Measurements from ENCODE around the gene ARL6IP1.
"Not testable (repeated sequence)": the region's sequence is repeated elsewhere in the genome, so short reads cannot be mapped to it uniquely, and the experiment has no call there.

Gene ARL6IP1

DNA sequence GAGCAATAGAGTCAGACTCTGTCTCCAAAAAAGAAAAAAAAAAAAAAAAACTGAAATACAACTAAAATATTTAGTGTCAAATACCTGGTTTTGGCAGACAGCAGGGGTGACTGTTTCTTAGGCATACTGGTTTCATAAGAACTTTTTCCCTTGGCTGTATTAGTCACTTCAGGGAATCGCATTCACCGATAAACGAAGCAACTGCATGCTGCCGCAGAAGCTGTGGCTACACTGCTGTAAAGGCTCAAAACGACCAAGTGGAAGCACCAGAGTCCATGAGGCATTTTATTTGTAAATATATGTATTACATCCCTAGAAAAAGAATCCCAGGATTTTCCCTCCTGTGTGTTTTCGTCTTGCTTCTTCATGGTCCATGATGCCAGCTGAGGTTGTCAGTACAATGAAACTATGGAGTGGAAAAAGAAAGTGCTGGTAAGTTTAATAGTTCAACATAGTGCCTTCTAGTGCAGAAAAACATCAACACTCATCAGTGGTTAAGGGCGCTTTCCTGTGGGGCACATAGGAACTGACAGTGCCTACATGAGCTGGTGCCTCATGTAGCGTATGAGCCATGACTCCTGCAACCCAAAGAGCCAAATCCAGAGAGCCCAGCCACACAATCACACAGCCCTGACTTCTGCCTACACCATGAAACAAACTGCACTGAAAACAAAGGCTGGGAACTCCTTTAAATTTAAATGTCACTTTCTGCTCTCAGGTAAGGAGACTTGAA, 18.5 kb downstream of the ARL6IP1 start:
- Histone ChIP-seq H3K4me1 (ENCODE audit: insufficient read depth, low read length, poor library complexity, severe bottlenecking) (peaks cover 41% of the 10 kb centered on the region), H3K36me3 (ENCODE audit: insufficient read depth, low read length) (peaks cover 55% of the 10 kb centered on the region), H3K27me3 (ENCODE audit: insufficient read depth, low read length, poor library complexity, severe bottlenecking) (no peaks in the 10 kb centered on the region), H3F3A (ENCODE audit: low read depth) (no peaks in the 10 kb centered on the region), H3K79me2 (ENCODE audit: insufficient read depth, low read length) (peaks cover 57% of the 10 kb centered on the region), H3K9me3 (ENCODE audit: insufficient read depth, low read depth, low read length) (no peaks in the 10 kb centered on the region), H3K4me2 (ENCODE audit: low read depth, low read length, poor library complexity, severe bottlenecking) (peak overlapping the region; percentile 95), H4K20me1 (ENCODE audit: insufficient read depth, low read length, poor library complexity, severe bottlenecking) (peaks cover 55% of the 10 kb centered on the region), H3K4me3 (ENCODE audit: low read length, poor library complexity, severe bottlenecking) (no peak overlapping the region), H3K9me2 (replicated peaks; ENCODE audit: low read depth, low read length) (no peaks in the 10 kb centered on the region), H3K9ac (ENCODE audit: low read depth, low read length, poor library complexity, severe bottlenecking) (no peak overlapping the region), H2AFZ (ENCODE audit: low read length) (no peak overlapping the region)
- TF ChIP-seq, protein P1, sequence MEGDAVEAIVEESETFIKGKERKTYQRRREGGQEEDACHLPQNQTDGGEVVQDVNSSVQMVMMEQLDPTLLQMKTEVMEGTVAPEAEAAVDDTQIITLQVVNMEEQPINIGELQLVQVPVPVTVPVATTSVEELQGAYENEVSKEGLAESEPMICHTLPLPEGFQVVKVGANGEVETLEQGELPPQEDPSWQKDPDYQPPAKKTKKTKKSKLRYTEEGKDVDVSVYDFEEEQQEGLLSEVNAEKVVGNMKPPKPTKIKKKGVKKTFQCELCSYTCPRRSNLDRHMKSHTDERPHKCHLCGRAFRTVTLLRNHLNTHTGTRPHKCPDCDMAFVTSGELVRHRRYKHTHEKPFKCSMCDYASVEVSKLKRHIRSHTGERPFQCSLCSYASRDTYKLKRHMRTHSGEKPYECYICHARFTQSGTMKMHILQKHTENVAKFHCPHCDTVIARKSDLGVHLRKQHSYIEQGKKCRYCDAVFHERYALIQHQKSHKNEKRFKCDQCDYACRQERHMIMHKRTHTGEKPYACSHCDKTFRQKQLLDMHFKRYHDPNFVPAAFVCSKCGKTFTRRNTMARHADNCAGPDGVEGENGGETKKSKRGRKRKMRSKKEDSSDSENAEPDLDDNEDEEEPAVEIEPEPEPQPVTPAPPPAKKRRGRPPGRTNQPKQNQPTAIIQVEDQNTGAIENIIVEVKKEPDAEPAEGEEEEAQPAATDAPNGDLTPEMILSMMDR (conservative IDR thresholded peaks at IDR 0.05; ENCODE audit: low read length), result no peak
- TF ChIP-seq EZH2phosphoT487 (IDR thresholded peaks at IDR 0.05; ENCODE audit: borderline replicate concordance), result no peak

DNA sequence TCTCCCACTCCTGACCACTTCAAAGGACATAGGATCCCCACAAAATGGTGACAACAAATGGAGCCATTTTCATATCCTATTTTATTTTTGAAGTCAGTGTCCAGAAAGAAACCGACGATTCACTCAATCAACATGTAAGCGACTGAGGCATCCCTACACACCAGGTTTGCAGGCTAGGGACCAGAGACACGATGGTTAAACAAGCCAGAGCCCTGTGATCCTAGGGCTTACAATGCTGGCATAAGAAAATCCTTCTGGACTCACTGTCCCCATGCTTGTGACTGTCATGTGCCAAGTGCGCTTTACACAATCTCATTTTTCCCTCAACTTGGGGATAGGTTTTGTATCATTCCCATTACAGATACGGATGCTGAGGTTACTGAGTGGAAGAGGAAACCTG, 20.1 kb downstream of the ARL6IP1 start:
- H3K9me3 ChIP-seq (ENCODE audit: insufficient read depth, low read depth, low read length); H3K4me2 ChIP-seq (ENCODE audit: low read depth, low read length, poor library complexity, severe bottlenecking); H3K27me3 ChIP-seq (ENCODE audit: insufficient read depth, low read length, poor library complexity, severe bottlenecking); H3K9ac ChIP-seq (ENCODE audit: low read depth, low read length, poor library complexity, severe bottlenecking); H3K9me2 ChIP-seq (replicated peaks; ENCODE audit: low read depth, low read length); H3F3A ChIP-seq (ENCODE audit: low read depth); H3K4me3 ChIP-seq (ENCODE audit: low read length, poor library complexity, severe bottlenecking); H2AFZ ChIP-seq (ENCODE audit: low read length): not testable (repeated sequence)
- peaks cover 38% of the 10 kb centered on the region for H4K20me1 ChIP-seq (ENCODE audit: insufficient read depth, low read length, poor library complexity, severe bottlenecking)
- H3K36me3 ChIP-seq (ENCODE audit: insufficient read depth, low read length), result peaks cover 40% of the 10 kb centered on the region; the same call in 1 of the 2 replicates
- peaks cover 40% of the 10 kb centered on the region for H3K79me2 ChIP-seq (ENCODE audit: insufficient read depth, low read length)
- H3K4me1 ChIP-seq (ENCODE audit: insufficient read depth, low read length, poor library complexity, severe bottlenecking), result peaks cover 28% of the 10 kb centered on the region

- H3K9me2 ChIP-seq (replicated peaks; ENCODE audit: low read depth, low read length); H3F3A ChIP-seq (ENCODE audit: low read depth); H3K4me2 ChIP-seq (ENCODE audit: low read depth, low read length, poor library complexity, severe bottlenecking); H2AFZ ChIP-seq (ENCODE audit: low read length); H3K4me3 ChIP-seq (ENCODE audit: low read length, poor library complexity, severe bottlenecking); H3K27me3 ChIP-seq (ENCODE audit: insufficient read depth, low read length, poor library complexity, severe bottlenecking); H3K9ac ChIP-seq (ENCODE audit: low read depth, low read length, poor library complexity, severe bottlenecking); H3K9me3 ChIP-seq (ENCODE audit: insufficient read depth, low read depth, low read length): not testable (repeated sequence)
- H3K36me3 ChIP-seq (ENCODE audit: insufficient read depth, low read length), result peaks cover 33% of the 10 kb centered on the region; the same call in 1 of the 2 replicates
- peaks cover 31% of the 10 kb centered on the region for H4K20me1 ChIP-seq (ENCODE audit: insufficient read depth, low read length, poor library complexity, severe bottlenecking)
- peaks cover 24% of the 10 kb centered on the region for H3K4me1 ChIP-seq (ENCODE audit: insufficient read depth, low read length, poor library complexity, severe bottlenecking)
- peaks cover 33% of the 10 kb centered on the region for H3K79me2 ChIP-seq (ENCODE audit: insufficient read depth, low read length)
Observed at GRCh38 chr16:18780460-18781026, 20.8 kb downstream of the ARL6IP1 start.

DNA sequence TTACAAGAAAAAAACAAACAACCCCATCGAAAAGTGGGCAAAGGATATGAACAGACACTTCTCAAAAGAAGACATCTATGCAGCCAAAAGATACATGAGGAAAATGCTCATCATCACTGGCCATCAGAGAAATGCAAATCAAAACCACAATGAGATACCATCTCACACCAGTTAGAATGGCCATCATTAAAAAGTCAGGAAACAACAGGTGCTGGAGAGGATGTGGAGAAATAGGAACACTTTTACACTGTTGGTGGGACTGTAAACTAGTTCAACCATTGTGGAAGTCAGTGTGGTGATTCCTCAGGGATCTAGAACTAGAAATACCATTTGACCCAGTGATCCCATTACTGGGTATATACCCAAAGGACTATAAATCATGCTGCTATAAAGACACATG, 23.7 kb downstream of the ARL6IP1 start:
- H3K4me3 ChIP-seq (ENCODE audit: low read length, poor library complexity, severe bottlenecking); H3K36me3 ChIP-seq (ENCODE audit: insufficient read depth, low read length); H3K4me1 ChIP-seq (ENCODE audit: insufficient read depth, low read length, poor library complexity, severe bottlenecking); H3K9ac ChIP-seq (ENCODE audit: low read depth, low read length, poor library complexity, severe bottlenecking); H3K4me2 ChIP-seq (ENCODE audit: low read depth, low read length, poor library complexity, severe bottlenecking); H2AFZ ChIP-seq (ENCODE audit: low read length); H3K79me2 ChIP-seq (ENCODE audit: insufficient read depth, low read length); H3K27me3 ChIP-seq (ENCODE audit: insufficient read depth, low read length, poor library complexity, severe bottlenecking); H3F3A ChIP-seq (ENCODE audit: low read depth); H3K9me3 ChIP-seq (ENCODE audit: insufficient read depth, low read depth, low read length); H4K20me1 ChIP-seq (ENCODE audit: insufficient read depth, low read length, poor library complexity, severe bottlenecking); H3K9me2 ChIP-seq (replicated peaks; ENCODE audit: low read depth, low read length): not testable (repeated sequence)

DNA sequence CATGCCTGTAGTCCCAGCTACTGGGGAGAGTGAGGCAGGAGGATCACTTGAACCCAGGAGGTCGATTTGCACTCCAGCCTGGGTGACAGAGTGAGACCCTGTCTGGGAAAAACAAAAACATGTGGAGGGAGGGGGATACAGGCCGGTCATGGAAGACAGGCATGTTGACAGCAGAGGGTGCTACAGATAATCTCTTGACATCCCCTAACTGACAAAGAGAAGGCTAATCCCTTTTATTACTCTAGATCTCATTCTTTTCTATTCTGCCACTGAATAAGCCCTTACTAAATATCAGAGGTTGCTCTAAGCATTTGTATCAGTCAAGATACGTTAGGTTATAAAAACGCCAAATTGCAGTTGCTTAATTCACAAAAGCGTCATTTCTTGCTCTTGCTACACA, 25.0 kb downstream of the ARL6IP1 start:
- not testable (repeated sequence) for H4K20me1 ChIP-seq (ENCODE audit: insufficient read depth, low read length, poor library complexity, severe bottlenecking); H3K4me1 ChIP-seq (ENCODE audit: insufficient read depth, low read length, poor library complexity, severe bottlenecking); H3K27me3 ChIP-seq (ENCODE audit: insufficient read depth, low read length, poor library complexity, severe bottlenecking); H3K4me3 ChIP-seq (ENCODE audit: low read length, poor library complexity, severe bottlenecking); H3F3A ChIP-seq (ENCODE audit: low read depth); H3K36me3 ChIP-seq (ENCODE audit: insufficient read depth, low read length); H2AFZ ChIP-seq (ENCODE audit: low read length); H3K79me2 ChIP-seq (ENCODE audit: insufficient read depth, low read length); H3K9me3 ChIP-seq (ENCODE audit: insufficient read depth, low read depth, low read length); H3K9me2 ChIP-seq (replicated peaks; ENCODE audit: low read depth, low read length); H3K9ac ChIP-seq (ENCODE audit: low read depth, low read length, poor library complexity, severe bottlenecking); H3K4me2 ChIP-seq (ENCODE audit: low read depth, low read length, poor library complexity, severe bottlenecking)

- not testable (repeated sequence) for H3K4me2 ChIP-seq (ENCODE audit: low read depth, low read length, poor library complexity, severe bottlenecking); H3K9ac ChIP-seq (ENCODE audit: low read depth, low read length, poor library complexity, severe bottlenecking); H3K4me3 ChIP-seq (ENCODE audit: low read length, poor library complexity, severe bottlenecking); H3K36me3 ChIP-seq (ENCODE audit: insufficient read depth, low read length); H3K4me1 ChIP-seq (ENCODE audit: insufficient read depth, low read length, poor library complexity, severe bottlenecking); H3K9me3 ChIP-seq (ENCODE audit: insufficient read depth, low read depth, low read length); H3K27me3 ChIP-seq (ENCODE audit: insufficient read depth, low read length, poor library complexity, severe bottlenecking); H3K9me2 ChIP-seq (replicated peaks; ENCODE audit: low read depth, low read length); H4K20me1 ChIP-seq (ENCODE audit: insufficient read depth, low read length, poor library complexity, severe bottlenecking); H3K79me2 ChIP-seq (ENCODE audit: insufficient read depth, low read length); H3F3A ChIP-seq (ENCODE audit: low read depth); H2AFZ ChIP-seq (ENCODE audit: low read length)
Observed at GRCh38 chr16:18774651-18775050, 26.7 kb downstream of the ARL6IP1 start.

Data from Loucy (cell line).